ENCODE data around the gene WBP2NL. TPM values are rescaled to one million over a fixed set of nuclear protein-coding genes. Genes with fewer than 3 reads are reported as not detected.

WBP2NL gene
- total RNA-seq, 1 donor from 2014 or later: not detected

DNA sequence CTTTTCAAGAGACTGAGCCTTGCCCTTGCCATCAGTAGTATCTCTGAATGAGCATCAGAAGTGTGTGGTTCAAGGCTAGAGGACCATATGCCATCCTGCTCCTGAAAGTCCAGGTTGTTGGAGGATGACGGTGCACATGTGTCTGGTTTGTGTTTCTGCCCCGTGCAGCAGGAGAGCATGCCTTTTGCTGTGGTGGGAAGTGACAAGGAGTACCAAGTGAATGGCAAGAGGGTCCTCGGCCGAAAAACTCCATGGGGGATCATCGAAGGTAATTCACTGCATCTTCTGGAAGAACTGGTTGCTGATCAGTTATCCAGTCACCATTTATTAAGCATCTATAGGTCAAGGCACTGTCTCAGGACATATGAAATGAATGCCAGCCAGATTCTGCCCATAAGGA lies 6.1 kb upstream of the WBP2NL start:
- intact Hi-C loops (cut with DNase I): no loop called here
- no peak overlapping the region for H3K27ac ChIP-seq
- DNase-seq (ENCODE audit: low spot score in 2 of 2): no peak
- no peaks in the 10 kb centered on the region for H3K4me1 ChIP-seq
- no peak overlapping the region for H3K4me3 ChIP-seq
- TF ChIP-seq, protein P1, sequence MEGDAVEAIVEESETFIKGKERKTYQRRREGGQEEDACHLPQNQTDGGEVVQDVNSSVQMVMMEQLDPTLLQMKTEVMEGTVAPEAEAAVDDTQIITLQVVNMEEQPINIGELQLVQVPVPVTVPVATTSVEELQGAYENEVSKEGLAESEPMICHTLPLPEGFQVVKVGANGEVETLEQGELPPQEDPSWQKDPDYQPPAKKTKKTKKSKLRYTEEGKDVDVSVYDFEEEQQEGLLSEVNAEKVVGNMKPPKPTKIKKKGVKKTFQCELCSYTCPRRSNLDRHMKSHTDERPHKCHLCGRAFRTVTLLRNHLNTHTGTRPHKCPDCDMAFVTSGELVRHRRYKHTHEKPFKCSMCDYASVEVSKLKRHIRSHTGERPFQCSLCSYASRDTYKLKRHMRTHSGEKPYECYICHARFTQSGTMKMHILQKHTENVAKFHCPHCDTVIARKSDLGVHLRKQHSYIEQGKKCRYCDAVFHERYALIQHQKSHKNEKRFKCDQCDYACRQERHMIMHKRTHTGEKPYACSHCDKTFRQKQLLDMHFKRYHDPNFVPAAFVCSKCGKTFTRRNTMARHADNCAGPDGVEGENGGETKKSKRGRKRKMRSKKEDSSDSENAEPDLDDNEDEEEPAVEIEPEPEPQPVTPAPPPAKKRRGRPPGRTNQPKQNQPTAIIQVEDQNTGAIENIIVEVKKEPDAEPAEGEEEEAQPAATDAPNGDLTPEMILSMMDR (IDR thresholded peaks at IDR 0.05): no peak
- no peaks in the 10 kb centered on the region for H3K27me3 ChIP-seq
- H3K9me3 ChIP-seq: no peaks in the 10 kb centered on the region
- H3K36me3 ChIP-seq: no peaks in the 10 kb centered on the region

DNA sequence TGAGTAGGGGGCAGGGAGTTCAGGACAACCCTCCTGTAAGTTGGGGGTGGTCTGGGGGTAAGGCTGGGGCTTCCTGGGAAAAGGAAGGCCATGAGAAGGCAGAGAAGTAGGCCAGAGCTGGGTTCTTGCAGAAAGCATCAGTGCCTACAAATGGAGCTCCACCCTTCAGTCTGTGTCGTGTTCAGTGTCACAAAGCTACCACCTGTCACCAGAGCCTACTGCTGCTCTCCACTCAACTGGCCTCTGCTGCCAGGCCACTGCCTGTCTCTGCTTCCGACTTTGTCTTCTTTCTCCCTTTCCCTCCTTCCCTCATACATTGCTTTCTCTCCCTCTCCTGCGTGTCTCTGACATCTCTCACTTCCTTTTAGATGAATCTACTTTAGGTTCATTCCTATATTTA lies 3.4 kb upstream of the WBP2NL start:
- TF ChIP-seq, protein P1 (IDR thresholded peaks at IDR 0.05): no peak
- H3K36me3 ChIP-seq: no peaks in the 10 kb centered on the region
- no peaks in the 10 kb centered on the region for H3K4me1 ChIP-seq
- H3K27me3 ChIP-seq: no peaks in the 10 kb centered on the region
- H3K4me3 ChIP-seq: no peak overlapping the region
- DNase-seq (ENCODE audit: low spot score in 2 of 2): no peak
- no peaks in the 10 kb centered on the region for H3K9me3 ChIP-seq
- H3K27ac ChIP-seq: no peak overlapping the region
- intact Hi-C loops (cut with DNase I): no loop called here

DNA sequence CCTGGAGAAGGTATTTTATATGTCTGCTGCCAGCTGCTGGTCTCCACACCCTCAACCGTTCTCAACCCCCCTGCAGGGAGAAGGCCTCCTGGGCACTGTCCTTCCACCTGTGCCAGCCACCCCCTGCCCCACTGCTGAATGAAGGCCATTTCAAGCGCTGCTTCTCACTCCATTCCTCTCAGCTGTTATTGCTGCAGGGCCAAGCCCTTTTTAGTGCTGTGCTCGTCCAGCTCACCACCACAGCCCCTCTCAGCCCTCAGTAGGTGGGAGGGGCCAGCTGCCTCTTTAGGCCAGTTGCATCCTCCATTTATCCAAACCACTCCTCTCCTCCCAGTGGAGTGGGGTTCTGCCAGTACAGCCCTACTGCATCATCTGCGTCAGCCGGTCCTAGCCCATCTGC lies 1.8 kb upstream of the WBP2NL start:
- no peak overlapping the region for H3K27ac ChIP-seq
- TF ChIP-seq, protein P1 (IDR thresholded peaks at IDR 0.05): no peak
- H3K4me1 ChIP-seq: no peaks in the 10 kb centered on the region
- no peak overlapping the region for H3K4me3 ChIP-seq
- no peaks in the 10 kb centered on the region for H3K36me3 ChIP-seq
- intact Hi-C loops (cut with DNase I): no loop called here
- H3K27me3 ChIP-seq: no peaks in the 10 kb centered on the region
- no peaks in the 10 kb centered on the region for H3K9me3 ChIP-seq
- DNase-seq (ENCODE audit: low spot score in 2 of 2): peak in 1 of 2 donors; percentile 55

DNA sequence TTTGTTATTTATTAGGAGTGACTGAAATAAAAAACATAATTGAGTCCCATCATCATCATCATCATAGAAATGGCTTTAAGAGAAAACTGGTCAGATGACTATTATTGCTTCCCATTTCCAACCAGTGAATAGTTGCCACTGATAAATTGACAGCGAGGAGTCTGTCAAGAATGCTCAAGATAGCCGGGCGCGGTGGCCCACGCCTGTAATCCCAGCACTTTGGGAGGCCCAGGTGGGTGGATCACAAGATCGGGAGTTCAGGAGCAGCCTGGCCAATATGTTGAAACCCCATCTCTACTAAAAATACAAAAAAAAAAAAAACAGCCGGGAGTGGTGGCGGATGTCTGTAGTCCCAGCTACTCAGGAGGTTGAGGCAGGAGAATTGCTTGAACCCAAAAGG lies 1.9 kb downstream of the WBP2NL start:
- TF ChIP-seq, protein P1 (IDR thresholded peaks at IDR 0.05): no peak
- Histone ChIP-seq H3K4me3 (no peak overlapping the region), H3K27me3 (no peaks in the 10 kb centered on the region), H3K4me1 (no peaks in the 10 kb centered on the region), H3K36me3 (no peaks in the 10 kb centered on the region), H3K9me3 (no peaks in the 10 kb centered on the region), H3K27ac (no peak overlapping the region)
- peak in 1 of 2 donors; percentile 4 for DNase-seq (ENCODE audit: low spot score in 2 of 2)
- intact Hi-C loops (cut with DNase I): no loop called here

DNA sequence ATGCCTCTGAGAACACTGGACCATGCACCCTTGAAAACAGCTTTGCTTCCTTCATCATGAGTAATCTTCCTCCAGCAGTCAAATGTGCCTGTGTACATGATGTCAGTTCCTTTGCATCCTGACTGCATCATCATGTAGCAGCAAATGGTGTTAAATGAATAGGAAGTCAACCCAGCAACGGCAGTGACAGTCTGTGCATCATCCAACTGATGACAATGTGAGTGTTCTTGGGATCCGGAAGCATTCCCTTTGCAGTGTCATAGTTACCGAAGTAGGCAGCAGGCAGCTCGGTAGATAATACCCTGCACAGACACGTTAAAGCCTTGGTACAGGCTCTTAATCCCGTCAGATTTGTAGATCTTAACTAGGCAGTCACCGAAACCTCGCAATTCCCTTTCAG lies 2.5 kb downstream of the WBP2NL start:
- intact Hi-C loops (cut with DNase I): no loop called here
- no peaks in the 10 kb centered on the region for H3K9me3 ChIP-seq
- peak in 1 of 2 donors; percentile 15 for DNase-seq (ENCODE audit: low spot score in 2 of 2)
- H3K4me1 ChIP-seq: no peaks in the 10 kb centered on the region
- H3K36me3 ChIP-seq: no peaks in the 10 kb centered on the region
- H3K4me3 ChIP-seq: no peak overlapping the region
- TF ChIP-seq, protein P1 (IDR thresholded peaks at IDR 0.05): no peak
- no peak overlapping the region for H3K27ac ChIP-seq
- no peaks in the 10 kb centered on the region for H3K27me3 ChIP-seq

DNA sequence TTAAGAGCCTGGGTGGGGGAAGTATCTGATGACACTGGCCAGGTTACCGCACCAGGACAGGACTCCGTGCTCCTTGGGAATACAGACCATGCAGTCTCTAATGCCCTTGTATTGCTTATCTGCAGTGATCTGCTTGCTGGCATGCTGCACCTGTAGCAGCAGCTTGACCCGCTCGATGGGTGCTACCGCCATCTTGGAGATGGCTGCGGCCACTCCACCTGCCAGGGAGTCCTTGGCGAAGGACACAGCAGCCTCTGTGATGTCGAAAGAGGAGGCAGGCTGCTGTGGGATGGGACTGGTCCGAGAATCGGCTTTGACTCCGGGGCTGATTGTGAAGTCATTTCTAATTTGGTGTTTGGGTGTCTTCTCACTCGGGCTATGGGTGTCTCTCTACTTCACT lies 3.1 kb downstream of the WBP2NL start:
- TF ChIP-seq, protein P1 (IDR thresholded peaks at IDR 0.05): no peak
- Histone ChIP-seq H3K27me3 (no peaks in the 10 kb centered on the region), H3K27ac (no peak overlapping the region), H3K4me1 (no peaks in the 10 kb centered on the region), H3K36me3 (no peaks in the 10 kb centered on the region), H3K4me3 (no peak overlapping the region), H3K9me3 (no peaks in the 10 kb centered on the region)
- intact Hi-C loops (cut with DNase I): no loop called here
- DNase-seq (ENCODE audit: low spot score in 2 of 2): no peak

All from ascending aorta (tissue), 2 donors.